ENCODE results near the gene SKIDA1.

DNA sequence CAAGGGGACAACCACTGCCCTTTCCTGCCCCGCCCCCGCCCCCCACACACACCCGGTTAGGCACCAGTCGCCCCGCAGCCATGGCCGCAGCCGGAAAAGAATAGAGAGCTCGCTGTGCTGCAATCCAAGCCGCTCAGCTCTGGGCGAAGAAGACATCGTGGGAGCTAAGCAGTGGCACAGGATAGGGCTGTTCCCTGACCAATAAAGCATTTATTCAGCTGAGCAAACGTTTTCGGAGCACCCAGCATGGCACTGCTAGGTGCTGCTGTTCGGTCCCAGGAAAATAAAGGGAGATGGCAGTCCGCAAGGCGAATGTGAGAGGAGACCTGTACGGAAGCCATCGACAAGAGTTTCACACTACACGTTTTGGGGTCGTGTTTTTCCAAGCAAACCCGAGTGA is 18.3 kb downstream of the SKIDA1 start:
- TF ChIP-seq POLR2A (IDR thresholded peaks at IDR 0.05) (no peak), CTCF (IDR thresholded peaks at IDR 0.05) (no peak), POLR2AphosphoS5 (IDR thresholded peaks at IDR 0.05) (no peak)

Data from breast epithelium (tissue), 3 donors.